ENCODE measurements around the gene SIM2.

The SIM2 gene

GRCh38 chr21:36744190-36744559, 45.3 kb downstream of the SIM2 start:
- DNase-seq = no peak

GRCh38 chr21:36744560-36745231, 45.8 kb downstream of the SIM2 start:
- DNase-seq = no peak

GRCh38 chr21:36745459-36745858, 46.5 kb downstream of the SIM2 start:
- DNase-seq = no peak

GRCh38 chr21:36747041-36747814, 48.3 kb downstream of the SIM2 start:
- no peak for DNase-seq

GRCh38 chr21:36747815-36748383, 49.0 kb downstream of the SIM2 start:
- DNase-seq = no peak

- DNase-seq = no peak
Measured at GRCh38 chr21:36749935-36750575, 51.1 kb downstream of the SIM2 start.

- no peak for DNase-seq
Measured at GRCh38 chr21:36750576-36750959, 51.7 kb downstream of the SIM2 start.

- no peak for DNase-seq
Measured at GRCh38 chr21:36751383-36751782, 52.5 kb downstream of the SIM2 start.

GRCh38 chr21:36753556-36753955, 54.6 kb downstream of the SIM2 start:
- peak; percentile 82 for DNase-seq

- DNase-seq = no peak
Measured at GRCh38 chr21:36754241-36754898, 55.5 kb downstream of the SIM2 start.

GRCh38 chr21:36756527-36756926, 57.6 kb downstream of the SIM2 start:
- DNase-seq = no peak

GRCh38 chr21:36757196-36757595, 58.3 kb downstream of the SIM2 start:
- DNase-seq = no peak

- DNase-seq = no peak
Measured at GRCh38 chr21:36759348-36760083, 60.6 kb downstream of the SIM2 start.

- no peak for DNase-seq
Measured at GRCh38 chr21:36761685-36762084, 62.8 kb downstream of the SIM2 start.

- no peak for DNase-seq
Measured at GRCh38 chr21:36762642-36763041, 63.7 kb downstream of the SIM2 start.

- DNase-seq = no peak
Measured at GRCh38 chr21:36763305-36763704, 64.4 kb downstream of the SIM2 start.

GRCh38 chr21:36765229-36765628, 66.3 kb downstream of the SIM2 start:
- DNase-seq = no peak

GRCh38 chr21:36766511-36766910, 67.6 kb downstream of the SIM2 start:
- DNase-seq = no peak

GRCh38 chr21:36767096-36767495, 68.2 kb downstream of the SIM2 start:
- no peak for DNase-seq

- no peak for DNase-seq
Measured at GRCh38 chr21:36768496-36768895, 69.6 kb downstream of the SIM2 start.

- DNase-seq = no peak
Measured at GRCh38 chr21:36769051-36769839, 70.3 kb downstream of the SIM2 start.

- no peak for DNase-seq
Measured at GRCh38 chr21:36773117-36773516, 74.2 kb downstream of the SIM2 start.
